Activated T-helper 17 cell treated with anti-CD3 and anti-CD28 coated beads, Interleukin-2, amount 50 U/mL, for 72 hours (primary cell): ENCODE measurements around the gene MMD2. TPM values are rescaled to one million over a fixed set of nuclear protein-coding genes. Genes with fewer than 3 reads are reported as not detected.
"Not testable (repeated sequence)": the region's sequence is repeated elsewhere in the genome, so short reads cannot be mapped to it uniquely, and the experiment has no call there.

ENCODE experiments used
- ATAC-seq: fragments of 150-1000 bp; cut with Tn5 transposase; replicated peaks from 2 replicates; pipeline ENCODE4 v1.10.0; 2021; ENCODE audit warnings: mild to moderate bottlenecking, moderate library complexity
- H3K27ac Mint-ChIP-seq: one replicate; pipeline ENCODE4 v1.8.0; 2022; ENCODE audit warnings: mixed read lengths
- H3K27me3 Mint-ChIP-seq: one replicate; pipeline ENCODE4 v1.8.0; 2022; ENCODE audit warnings: mixed read lengths
- H3K36me3 Mint-ChIP-seq: one replicate; pipeline ENCODE4 v1.8.0; 2022; ENCODE audit warnings: low read depth, mild to moderate bottlenecking, mixed read lengths
- H3K4me1 Mint-ChIP-seq: one replicate; pipeline ENCODE4 v1.8.0; 2022; ENCODE audit warnings: mixed read lengths
- H3K4me3 Mint-ChIP-seq: one replicate; pipeline ENCODE4 v1.8.0; 2022; ENCODE audit warnings: mild to moderate bottlenecking, mixed read lengths
- H3K9me3 Mint-ChIP-seq: one replicate; pipeline ENCODE4 v1.8.0; 2022; ENCODE audit warnings: mixed read lengths
- total RNA-seq, 2 donors: library from RNA; stranded (reverse); gene quantifications; one replicate each; pipeline ENCODE4 v1.2.3, GENCODE V29; 2022

The MMD2 gene
- total RNA-seq, 2 donors from 2014 or later, result not detected

GRCh38 chr7:4893929-4894475 lies 65.0 kb downstream of the MMD2 start:
- Mint-ChIP-seq H3K36me3 (no peaks in the 10 kb centered on the region), H3K9me3 (no peaks in the 10 kb centered on the region), H3K27me3 (peaks cover 4% of the 10 kb centered on the region), H3K27ac (no peak overlapping the region), H3K4me1 (no peaks in the 10 kb centered on the region), H3K4me3 (no peak overlapping the region)
- no peak for ATAC-seq

GRCh38 chr7:4893188-4893587 lies 65.8 kb downstream of the MMD2 start:
- not testable (repeated sequence) for ATAC-seq, H3K4me3 Mint-ChIP-seq, H3K27ac Mint-ChIP-seq, H3K27me3 Mint-ChIP-seq, H3K4me1 Mint-ChIP-seq, H3K36me3 Mint-ChIP-seq, H3K9me3 Mint-ChIP-seq

GRCh38 chr7:4891522-4891921 lies 67.5 kb downstream of the MMD2 start:
- ATAC-seq, H3K27ac Mint-ChIP-seq, H3K27me3 Mint-ChIP-seq: not testable (repeated sequence)

GRCh38 chr7:4889682-4890081 lies 69.3 kb downstream of the MMD2 start:
- ATAC-seq, result no peak
- no peak overlapping the region for H3K4me3 Mint-ChIP-seq
- H3K36me3 Mint-ChIP-seq, result no peaks in the 10 kb centered on the region
- H3K27me3 Mint-ChIP-seq, result peaks cover 4% of the 10 kb centered on the region
- H3K4me1 Mint-ChIP-seq, result no peaks in the 10 kb centered on the region
- no peaks in the 10 kb centered on the region for H3K9me3 Mint-ChIP-seq
- H3K27ac Mint-ChIP-seq, result no peak overlapping the region

More at GRCh38 chr7:4891522-4891921, 67.5 kb downstream of the MMD2 start:
- not testable (repeated sequence) for H3K4me1 Mint-ChIP-seq, H3K9me3 Mint-ChIP-seq, H3K4me3 Mint-ChIP-seq, H3K36me3 Mint-ChIP-seq

- Mint-ChIP-seq H3K36me3 (no peaks in the 10 kb centered on the region), H3K27me3 (peaks cover 4% of the 10 kb centered on the region), H3K4me3 (no peak overlapping the region), H3K9me3 (no peaks in the 10 kb centered on the region), H3K27ac (no peak overlapping the region), H3K4me1 (no peaks in the 10 kb centered on the region)
- no peak for ATAC-seq
Observed at GRCh38 chr7:4888161-4888560, 70.8 kb downstream of the MMD2 start.

- no peak overlapping the region for H3K4me3 Mint-ChIP-seq
- H3K4me1 Mint-ChIP-seq, result peaks cover 6% of the 10 kb centered on the region
- H3K27ac Mint-ChIP-seq, result no peak overlapping the region
- H3K9me3 Mint-ChIP-seq, result no peaks in the 10 kb centered on the region
- H3K36me3 Mint-ChIP-seq, result no peaks in the 10 kb centered on the region
- no peak for ATAC-seq
- peaks cover 16% of the 10 kb centered on the region for H3K27me3 Mint-ChIP-seq
Observed at GRCh38 chr7:4886671-4887070, 72.3 kb downstream of the MMD2 start.

- no peaks in the 10 kb centered on the region for H3K9me3 Mint-ChIP-seq
- H3K4me3 Mint-ChIP-seq, result no peak overlapping the region
- peaks cover 6% of the 10 kb centered on the region for H3K4me1 Mint-ChIP-seq
- H3K27ac Mint-ChIP-seq, result no peak overlapping the region
- no peaks in the 10 kb centered on the region for H3K36me3 Mint-ChIP-seq
- no peak for ATAC-seq
- peaks cover 15% of the 10 kb centered on the region for H3K27me3 Mint-ChIP-seq
Observed at GRCh38 chr7:4885317-4885807, 73.6 kb downstream of the MMD2 start.

- H3K9me3 Mint-ChIP-seq, result no peaks in the 10 kb centered on the region
- peaks cover 6% of the 10 kb centered on the region for H3K4me1 Mint-ChIP-seq
- H3K4me3 Mint-ChIP-seq, result no peak overlapping the region
- no peak for ATAC-seq
- H3K36me3 Mint-ChIP-seq, result no peaks in the 10 kb centered on the region
- H3K27me3 Mint-ChIP-seq, result peaks cover 15% of the 10 kb centered on the region
- no peak overlapping the region for H3K27ac Mint-ChIP-seq
Observed at GRCh38 chr7:4884164-4884563, 74.8 kb downstream of the MMD2 start.

- H3K9me3 Mint-ChIP-seq, result no peaks in the 10 kb centered on the region
- peak within 1 kb of the TSS; percentile 58 for H3K4me3 Mint-ChIP-seq
- H3K27me3 Mint-ChIP-seq, result peaks cover 15% of the 10 kb centered on the region
- H3K36me3 Mint-ChIP-seq, result no peaks in the 10 kb centered on the region
- ATAC-seq, result peak; percentile 99
- peaks cover 6% of the 10 kb centered on the region for H3K4me1 Mint-ChIP-seq
- no peak within 1 kb of the TSS for H3K27ac Mint-ChIP-seq
Observed at GRCh38 chr7:4883372-4884144, 75.4 kb downstream of the MMD2 start, which contains the start of gene RADIL. RADIL (minus strand) TSS chr7:4883716; CDS start chr7:4878139, 5,577 bp downstream.

- H3K4me3 Mint-ChIP-seq, result peak overlapping the region; percentile 58
- H3K27ac Mint-ChIP-seq, result no peak overlapping the region
- H3K4me1 Mint-ChIP-seq, result peaks cover 6% of the 10 kb centered on the region
- no peak for ATAC-seq
- H3K27me3 Mint-ChIP-seq, result peaks cover 15% of the 10 kb centered on the region
- no peaks in the 10 kb centered on the region for H3K36me3 Mint-ChIP-seq
- H3K9me3 Mint-ChIP-seq, result no peaks in the 10 kb centered on the region
Observed at GRCh38 chr7:4883033-4883371, 76.0 kb downstream of the MMD2 start.

GRCh38 chr7:4882169-4883032 lies 76.6 kb downstream of the MMD2 start:
- Mint-ChIP-seq H3K27ac (no peak overlapping the region), H3K36me3 (no peaks in the 10 kb centered on the region), H3K4me1 (peaks cover 6% of the 10 kb centered on the region), H3K9me3 (no peaks in the 10 kb centered on the region), H3K4me3 (peak overlapping the region; percentile 58), H3K27me3 (peaks cover 15% of the 10 kb centered on the region)
- ATAC-seq, result no peak

- no peaks in the 10 kb centered on the region for H3K36me3 Mint-ChIP-seq
- peaks cover 15% of the 10 kb centered on the region for H3K27me3 Mint-ChIP-seq
- no peak for ATAC-seq
- H3K27ac Mint-ChIP-seq, result no peak overlapping the region
- no peak overlapping the region for H3K4me3 Mint-ChIP-seq
- H3K4me1 Mint-ChIP-seq, result peaks cover 6% of the 10 kb centered on the region
- H3K9me3 Mint-ChIP-seq, result no peaks in the 10 kb centered on the region
Observed at GRCh38 chr7:4880218-4880617, 78.8 kb downstream of the MMD2 start.

GRCh38 chr7:4879396-4880081 lies 79.4 kb downstream of the MMD2 start:
- no peak overlapping the region for H3K27ac Mint-ChIP-seq
- H3K4me1 Mint-ChIP-seq, result peaks cover 6% of the 10 kb centered on the region
- no peaks in the 10 kb centered on the region for H3K9me3 Mint-ChIP-seq
- no peak for ATAC-seq
- H3K27me3 Mint-ChIP-seq, result peaks cover 15% of the 10 kb centered on the region
- no peaks in the 10 kb centered on the region for H3K36me3 Mint-ChIP-seq
- H3K4me3 Mint-ChIP-seq, result no peak overlapping the region
